ENCODE measurements around the gene EPHA1.

The EPHA1 gene

DNA sequence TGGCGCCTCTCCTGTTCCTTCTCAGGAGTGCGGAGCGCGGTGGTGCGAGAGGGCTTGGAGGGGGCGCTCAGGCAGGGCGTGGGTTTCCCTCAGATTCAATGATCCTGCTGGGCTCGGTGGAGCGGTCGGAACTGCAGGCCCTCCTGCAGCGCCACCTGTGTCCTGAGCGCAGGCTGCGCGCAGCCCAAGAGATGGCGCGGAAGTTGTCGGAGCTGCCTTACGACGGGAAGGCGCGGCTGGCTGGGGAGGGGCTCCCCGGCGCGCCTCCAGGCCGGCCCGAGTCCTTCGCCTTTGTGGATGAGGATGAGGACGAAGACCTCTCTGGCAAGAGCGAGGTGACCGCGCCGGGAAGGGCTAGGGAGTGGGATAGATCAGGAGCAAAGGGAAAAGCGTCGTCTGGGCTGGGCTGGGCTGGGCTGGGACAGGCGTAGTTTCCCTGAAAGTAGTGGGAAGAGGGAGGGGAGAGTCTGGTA lies 63.2 kb downstream of the EPHA1 start (continued):
- TF ChIP-seq, protein P1, sequence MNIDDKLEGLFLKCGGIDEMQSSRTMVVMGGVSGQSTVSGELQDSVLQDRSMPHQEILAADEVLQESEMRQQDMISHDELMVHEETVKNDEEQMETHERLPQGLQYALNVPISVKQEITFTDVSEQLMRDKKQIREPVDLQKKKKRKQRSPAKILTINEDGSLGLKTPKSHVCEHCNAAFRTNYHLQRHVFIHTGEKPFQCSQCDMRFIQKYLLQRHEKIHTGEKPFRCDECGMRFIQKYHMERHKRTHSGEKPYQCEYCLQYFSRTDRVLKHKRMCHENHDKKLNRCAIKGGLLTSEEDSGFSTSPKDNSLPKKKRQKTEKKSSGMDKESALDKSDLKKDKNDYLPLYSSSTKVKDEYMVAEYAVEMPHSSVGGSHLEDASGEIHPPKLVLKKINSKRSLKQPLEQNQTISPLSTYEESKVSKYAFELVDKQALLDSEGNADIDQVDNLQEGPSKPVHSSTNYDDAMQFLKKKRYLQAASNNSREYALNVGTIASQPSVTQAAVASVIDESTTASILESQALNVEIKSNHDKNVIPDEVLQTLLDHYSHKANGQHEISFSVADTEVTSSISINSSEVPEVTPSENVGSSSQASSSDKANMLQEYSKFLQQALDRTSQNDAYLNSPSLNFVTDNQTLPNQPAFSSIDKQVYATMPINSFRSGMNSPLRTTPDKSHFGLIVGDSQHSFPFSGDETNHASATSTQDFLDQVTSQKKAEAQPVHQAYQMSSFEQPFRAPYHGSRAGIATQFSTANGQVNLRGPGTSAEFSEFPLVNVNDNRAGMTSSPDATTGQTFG (tag by site-specific recombination; IDR thresholded peaks at IDR 0.05; ENCODE audit: borderline replicate concordance), result no peak
- TF ChIP-seq GLI4 (tag by site-specific recombination; IDR thresholded peaks at IDR 0.05), result no peak
- TF ChIP-seq, protein P2, sequence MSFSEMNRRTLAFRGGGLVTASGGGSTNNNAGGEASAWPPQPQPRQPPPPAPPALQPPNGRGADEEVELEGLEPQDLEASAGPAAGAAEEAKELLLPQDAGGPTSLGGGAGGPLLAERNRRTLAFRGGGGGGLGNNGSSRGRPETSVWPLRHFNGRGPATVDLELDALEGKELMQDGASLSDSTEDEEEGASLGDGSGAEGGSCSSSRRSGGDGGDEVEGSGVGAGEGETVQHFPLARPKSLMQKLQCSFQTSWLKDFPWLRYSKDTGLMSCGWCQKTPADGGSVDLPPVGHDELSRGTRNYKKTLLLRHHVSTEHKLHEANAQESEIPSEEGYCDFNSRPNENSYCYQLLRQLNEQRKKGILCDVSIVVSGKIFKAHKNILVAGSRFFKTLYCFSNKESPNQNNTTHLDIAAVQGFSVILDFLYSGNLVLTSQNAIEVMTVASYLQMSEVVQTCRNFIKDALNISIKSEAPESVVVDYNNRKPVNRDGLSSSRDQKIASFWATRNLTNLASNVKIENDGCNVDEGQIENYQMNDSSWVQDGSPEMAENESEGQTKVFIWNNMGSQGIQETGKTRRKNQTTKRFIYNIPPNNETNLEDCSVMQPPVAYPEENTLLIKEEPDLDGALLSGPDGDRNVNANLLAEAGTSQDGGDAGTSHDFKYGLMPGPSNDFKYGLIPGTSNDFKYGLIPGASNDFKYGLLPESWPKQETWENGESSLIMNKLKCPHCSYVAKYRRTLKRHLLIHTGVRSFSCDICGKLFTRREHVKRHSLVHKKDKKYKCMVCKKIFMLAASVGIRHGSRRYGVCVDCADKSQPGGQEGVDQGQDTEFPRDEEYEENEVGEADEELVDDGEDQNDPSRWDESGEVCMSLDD (tag by site-specific recombination; IDR thresholded peaks at IDR 0.05), result no peak
- TF ChIP-seq OVOL3 (tag by site-specific recombination; IDR thresholded peaks at IDR 0.05), result no peak
- no peak for TF ChIP-seq ZNF521 (tag by site-specific recombination; IDR thresholded peaks at IDR 0.05)
- TF ChIP-seq ZNF423 (tag by site-specific recombination; IDR thresholded peaks at IDR 0.05), result peak; percentile 62; the same call in 1 of the 2 replicates
- TF ChIP-seq ZNF169 (tag by site-specific recombination; IDR thresholded peaks at IDR 0.05), result no peak
- TF ChIP-seq GLIS2 (tag by site-specific recombination; IDR thresholded peaks at IDR 0.05), result peak; percentile 87
- no peak for TF ChIP-seq MEIS1 (CRISPR knock-in tag; IDR thresholded peaks at IDR 0.05; ENCODE audit: borderline replicate concordance)
- no peak for TF ChIP-seq ZNF670 (tag by site-specific recombination; IDR thresholded peaks at IDR 0.05; ENCODE audit: low read depth)
- TF ChIP-seq ZNF416 (tag by site-specific recombination; IDR thresholded peaks at IDR 0.05), result no peak
- TF ChIP-seq ZNF350 (tag by site-specific recombination; IDR thresholded peaks at IDR 0.05), result no peak
- TF ChIP-seq, protein P3, sequence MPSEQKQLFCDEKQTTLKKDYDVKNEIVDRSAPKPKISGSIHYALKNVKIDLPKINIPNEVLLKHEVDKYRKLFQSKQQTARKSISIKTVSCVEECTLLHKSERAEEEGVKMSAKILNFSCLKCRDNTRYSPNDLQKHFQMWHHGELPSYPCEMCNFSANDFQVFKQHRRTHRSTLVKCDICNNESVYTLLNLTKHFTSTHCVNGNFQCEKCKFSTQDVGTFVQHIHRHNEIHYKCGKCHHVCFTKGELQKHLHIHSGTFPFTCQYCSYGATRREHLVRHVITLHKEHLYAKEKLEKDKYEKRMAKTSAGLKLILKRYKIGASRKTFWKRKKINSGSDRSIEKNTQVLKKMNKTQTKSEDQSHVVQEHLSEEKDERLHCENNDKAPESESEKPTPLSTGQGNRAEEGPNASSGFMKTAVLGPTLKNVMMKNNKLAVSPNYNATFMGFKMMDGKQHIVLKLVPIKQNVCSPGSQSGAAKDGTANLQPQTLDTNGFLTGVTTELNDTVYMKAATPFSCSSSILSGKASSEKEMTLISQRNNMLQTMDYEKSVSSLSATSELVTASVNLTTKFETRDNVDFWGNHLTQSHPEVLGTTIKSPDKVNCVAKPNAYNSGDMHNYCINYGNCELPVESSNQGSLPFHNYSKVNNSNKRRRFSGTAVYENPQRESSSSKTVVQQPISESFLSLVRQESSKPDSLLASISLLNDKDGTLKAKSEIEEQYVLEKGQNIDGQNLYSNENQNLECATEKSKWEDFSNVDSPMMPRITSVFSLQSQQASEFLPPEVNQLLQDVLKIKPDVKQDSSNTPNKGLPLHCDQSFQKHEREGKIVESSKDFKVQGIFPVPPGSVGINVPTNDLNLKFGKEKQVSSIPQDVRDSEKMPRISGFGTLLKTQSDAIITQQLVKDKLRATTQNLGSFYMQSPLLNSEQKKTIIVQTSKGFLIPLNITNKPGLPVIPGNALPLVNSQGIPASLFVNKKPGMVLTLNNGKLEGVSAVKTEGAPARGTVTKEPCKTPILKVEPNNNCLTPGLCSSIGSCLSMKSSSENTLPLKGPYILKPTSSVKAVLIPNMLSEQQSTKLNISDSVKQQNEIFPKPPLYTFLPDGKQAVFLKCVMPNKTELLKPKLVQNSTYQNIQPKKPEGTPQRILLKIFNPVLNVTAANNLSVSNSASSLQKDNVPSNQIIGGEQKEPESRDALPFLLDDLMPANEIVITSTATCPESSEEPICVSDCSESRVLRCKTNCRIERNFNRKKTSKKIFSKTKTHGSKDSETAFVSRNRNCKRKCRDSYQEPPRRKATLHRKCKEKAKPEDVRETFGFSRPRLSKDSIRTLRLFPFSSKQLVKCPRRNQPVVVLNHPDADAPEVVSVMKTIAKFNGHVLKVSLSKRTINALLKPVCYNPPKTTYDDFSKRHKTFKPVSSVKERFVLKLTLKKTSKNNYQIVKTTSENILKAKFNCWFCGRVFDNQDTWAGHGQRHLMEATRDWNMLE (tag by site-specific recombination; conservative IDR thresholded peaks at IDR 0.05; ENCODE audit: low read depth), result 0 out of 2 replicates have a peak, but pooled peaks have one; percentile 26
- TF ChIP-seq ZNF792 (tag by site-specific recombination; IDR thresholded peaks at IDR 0.05), result no peak
- no peak for TF ChIP-seq ZNF48 (tag by site-specific recombination; IDR thresholded peaks at IDR 0.05)
- no peak for TF ChIP-seq KLF1 (tag by site-specific recombination; IDR thresholded peaks at IDR 0.05)
- TF ChIP-seq ZFP69B (tag by site-specific recombination; IDR thresholded peaks at IDR 0.05), result no peak
- TF ChIP-seq ZNF155 (tag by site-specific recombination; IDR thresholded peaks at IDR 0.05), result no peak
- no peak for TF ChIP-seq SP3 (tag by site-specific recombination; IDR thresholded peaks at IDR 0.05)
- TF ChIP-seq, protein P4, sequence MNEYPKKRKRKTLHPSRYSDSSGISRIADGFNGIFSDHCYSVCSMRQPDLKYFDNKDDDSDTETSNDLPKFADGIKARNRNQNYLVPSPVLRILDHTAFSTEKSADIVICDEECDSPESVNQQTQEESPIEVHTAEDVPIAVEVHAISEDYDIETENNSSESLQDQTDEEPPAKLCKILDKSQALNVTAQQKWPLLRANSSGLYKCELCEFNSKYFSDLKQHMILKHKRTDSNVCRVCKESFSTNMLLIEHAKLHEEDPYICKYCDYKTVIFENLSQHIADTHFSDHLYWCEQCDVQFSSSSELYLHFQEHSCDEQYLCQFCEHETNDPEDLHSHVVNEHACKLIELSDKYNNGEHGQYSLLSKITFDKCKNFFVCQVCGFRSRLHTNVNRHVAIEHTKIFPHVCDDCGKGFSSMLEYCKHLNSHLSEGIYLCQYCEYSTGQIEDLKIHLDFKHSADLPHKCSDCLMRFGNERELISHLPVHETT (tag by site-specific recombination; IDR thresholded peaks at IDR 0.05), result no peak
- peak; percentile 59; the same call in 1 of the 2 replicates for TF ChIP-seq KLF7 (tag by site-specific recombination; IDR thresholded peaks at IDR 0.05; ENCODE audit: borderline replicate concordance)
- TF ChIP-seq ZNF19 (tag by site-specific recombination; IDR thresholded peaks at IDR 0.05; ENCODE audit: low read depth), result no peak
- TF ChIP-seq ZBTB7A (tag by site-specific recombination; IDR thresholded peaks at IDR 0.05; ENCODE audit: low read depth), result no peak
- TF ChIP-seq ZNF76 (tag by site-specific recombination; IDR thresholded peaks at IDR 0.05; ENCODE audit: borderline replicate concordance, low read depth), result no peak
- TF ChIP-seq ZNF629 (tag by site-specific recombination; IDR thresholded peaks at IDR 0.05), result peak; percentile 24; the same call in 1 of the 2 replicates
- TF ChIP-seq, protein P5, sequence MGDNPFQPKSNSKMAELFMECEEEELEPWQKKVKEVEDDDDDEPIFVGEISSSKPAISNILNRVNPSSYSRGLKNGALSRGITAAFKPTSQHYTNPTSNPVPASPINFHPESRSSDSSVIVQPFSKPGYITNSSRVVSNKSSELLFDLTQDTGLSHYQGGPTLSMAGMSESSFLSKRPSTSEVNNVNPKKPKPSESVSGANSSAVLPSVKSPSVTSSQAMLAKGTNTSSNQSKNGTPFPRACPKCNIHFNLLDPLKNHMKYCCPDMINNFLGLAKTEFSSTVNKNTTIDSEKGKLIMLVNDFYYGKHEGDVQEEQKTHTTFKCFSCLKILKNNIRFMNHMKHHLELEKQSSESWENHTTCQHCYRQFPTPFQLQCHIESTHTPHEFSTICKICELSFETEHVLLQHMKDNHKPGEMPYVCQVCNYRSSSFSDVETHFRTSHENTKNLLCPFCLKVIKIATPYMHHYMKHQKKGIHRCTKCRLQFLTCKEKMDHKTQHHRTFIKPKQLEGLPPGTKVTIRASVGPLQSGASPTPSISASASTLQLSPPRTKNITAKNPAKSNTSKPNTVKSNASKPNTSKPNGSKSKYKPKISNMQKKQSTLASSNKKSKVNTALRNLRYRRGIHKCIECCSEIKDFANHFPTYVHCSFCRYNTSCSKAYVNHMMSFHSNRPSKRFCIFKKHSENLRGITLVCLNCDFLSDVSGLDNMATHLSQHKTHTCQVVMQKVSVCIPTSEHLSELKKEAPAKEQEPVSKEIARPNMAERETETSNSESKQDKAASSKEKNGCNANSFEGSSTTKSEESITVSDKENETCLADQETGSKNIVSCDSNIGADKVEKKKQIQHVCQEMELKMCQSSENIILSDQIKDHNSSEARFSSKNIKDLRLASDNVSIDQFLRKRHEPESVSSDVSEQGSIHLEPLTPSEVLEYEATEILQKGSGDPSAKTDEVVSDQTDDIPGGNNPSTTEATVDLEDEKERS (tag by site-specific recombination; IDR thresholded peaks at IDR 0.05), result no peak
- no peak for TF ChIP-seq ZNF664 (tag by site-specific recombination; IDR thresholded peaks at IDR 0.05)

All from HEK293 (cell line).